ENCODE data around the gene ITSN1.
"Not testable (repeated sequence)": the region's sequence is repeated elsewhere in the genome, so short reads cannot be mapped to it uniquely, and the experiment has no call there.

ITSN1 gene

DNA sequence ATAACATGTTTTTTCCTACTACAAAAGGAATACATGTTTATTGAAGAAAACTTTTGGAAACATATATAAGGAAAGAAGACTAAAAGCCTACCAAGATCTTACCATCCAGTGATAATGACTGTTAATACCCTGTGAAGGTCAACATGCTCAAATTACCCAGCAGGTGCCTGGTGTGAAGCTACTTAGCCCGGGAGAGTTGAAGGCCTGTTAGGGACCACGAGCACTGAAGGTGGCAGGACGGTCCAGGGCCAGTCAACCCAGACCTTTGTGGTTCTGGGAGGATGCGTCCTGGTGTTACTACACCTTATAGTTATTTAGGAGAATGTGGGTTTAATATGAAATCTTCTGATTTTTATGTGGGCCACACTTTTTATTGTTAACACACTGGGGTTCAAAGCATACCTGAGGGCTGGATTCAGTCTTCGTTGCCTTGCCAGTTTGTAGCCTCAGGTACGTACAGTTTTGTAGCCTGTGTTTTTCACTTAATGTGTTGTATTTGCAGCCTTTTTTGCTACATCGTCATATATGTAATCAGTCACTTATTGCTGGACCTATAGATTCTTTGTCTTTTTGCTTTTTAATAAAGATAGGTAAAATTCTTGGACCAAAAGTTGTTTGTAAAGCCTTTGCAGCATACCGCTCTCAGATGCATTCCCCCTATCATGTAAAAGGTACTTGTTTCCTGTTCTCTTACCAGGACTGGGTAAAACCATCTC is 9.8 kb downstream of the ITSN1 start:
- no peak for DNase-seq (ENCODE audit: low read depth)

DNA sequence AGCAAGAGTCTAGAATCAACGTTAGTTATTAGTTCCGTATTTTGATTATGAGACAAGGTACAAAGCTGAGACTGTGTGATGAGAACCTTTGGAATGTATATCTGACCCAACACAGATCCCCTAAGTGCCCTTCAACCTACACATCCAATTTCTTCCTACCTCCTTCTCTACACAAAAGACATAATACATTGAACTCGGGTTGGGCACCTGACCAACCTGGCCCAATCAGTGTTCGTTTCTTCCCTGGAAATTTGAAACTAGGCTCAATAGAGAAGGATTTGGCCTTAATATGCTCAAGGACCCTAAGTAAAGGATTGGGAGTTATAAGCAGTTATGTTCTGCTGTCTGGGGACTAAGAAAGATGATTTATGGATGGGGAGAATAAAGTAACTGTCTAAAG is 12.1 kb downstream of the ITSN1 start:
- DNase-seq (ENCODE audit: low read depth), result no peak

GRCh38 chr21:33655588-33656221 is 13.4 kb downstream of the ITSN1 start:
- no peak for DNase-seq (ENCODE audit: low read depth)

DNA sequence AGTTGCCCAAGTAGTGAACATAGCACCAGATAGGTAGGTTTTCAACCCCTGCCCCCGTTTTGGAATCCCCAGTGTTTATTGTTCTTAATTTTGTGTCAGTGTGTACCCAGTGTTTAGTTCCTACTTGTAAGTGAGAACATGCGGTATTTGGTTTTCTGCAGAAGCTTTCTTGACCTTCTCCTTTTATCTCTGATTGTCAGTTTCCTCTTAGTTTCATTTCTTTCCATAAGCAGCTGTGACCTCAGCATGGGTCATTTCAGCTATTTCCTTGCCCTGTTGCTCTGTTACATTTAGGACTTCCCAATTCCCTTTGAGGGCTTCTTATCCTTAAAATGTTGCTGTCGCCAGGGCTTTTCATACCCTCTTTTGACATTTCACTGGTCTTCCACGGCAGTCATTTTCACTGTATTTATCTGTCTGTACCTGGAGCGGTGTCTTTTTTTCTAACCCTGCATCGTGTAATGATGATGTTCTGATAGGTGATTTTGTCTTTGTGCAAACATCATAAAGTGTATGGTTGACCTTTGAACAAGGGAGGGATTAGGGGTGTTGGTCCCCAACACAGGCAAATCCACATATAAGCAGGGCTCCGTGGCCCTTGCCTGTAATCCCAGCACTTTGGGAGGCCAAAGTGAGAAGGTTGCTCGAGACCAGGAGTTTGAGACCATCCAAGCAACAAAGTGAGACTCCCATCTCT is 15.0 kb downstream of the ITSN1 start:
- no peak for DNase-seq (ENCODE audit: low read depth)

GRCh38 chr21:33658919-33659567 is 16.7 kb downstream of the ITSN1 start:
- DNase-seq (ENCODE audit: low read depth), result no peak

GRCh38 chr21:33659568-33659949 is 17.3 kb downstream of the ITSN1 start:
- no peak for DNase-seq (ENCODE audit: low read depth)

GRCh38 chr21:33660406-33660805 is 18.1 kb downstream of the ITSN1 start:
- DNase-seq (ENCODE audit: low read depth), result no peak

DNA sequence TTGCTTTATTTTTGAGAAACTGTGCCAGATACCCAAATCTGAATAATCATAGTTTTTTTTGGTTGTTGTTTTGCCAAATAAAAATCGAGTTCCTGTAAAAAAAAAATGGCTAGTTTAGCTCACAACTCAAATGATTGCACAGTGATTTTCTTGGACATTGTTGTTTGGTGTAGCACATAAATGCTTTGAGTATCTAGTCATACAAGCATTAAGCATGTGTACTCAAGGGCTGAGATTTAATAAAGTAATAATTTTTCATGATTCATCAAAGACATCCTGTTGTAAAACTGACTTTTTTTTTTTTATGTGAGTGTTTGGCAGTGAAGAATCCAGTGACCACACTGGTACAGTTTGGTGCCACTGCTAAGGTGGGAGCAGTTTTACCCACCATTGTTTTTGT is 18.8 kb downstream of the ITSN1 start:
- DNase-seq (ENCODE audit: low read depth), result no peak

- DNase-seq (ENCODE audit: low read depth), result no peak
Measured at GRCh38 chr21:33662046-33662445, 19.7 kb downstream of the ITSN1 start.

GRCh38 chr21:33663241-33663640 is 20.9 kb downstream of the ITSN1 start:
- no peak for DNase-seq (ENCODE audit: low read depth)

DNA sequence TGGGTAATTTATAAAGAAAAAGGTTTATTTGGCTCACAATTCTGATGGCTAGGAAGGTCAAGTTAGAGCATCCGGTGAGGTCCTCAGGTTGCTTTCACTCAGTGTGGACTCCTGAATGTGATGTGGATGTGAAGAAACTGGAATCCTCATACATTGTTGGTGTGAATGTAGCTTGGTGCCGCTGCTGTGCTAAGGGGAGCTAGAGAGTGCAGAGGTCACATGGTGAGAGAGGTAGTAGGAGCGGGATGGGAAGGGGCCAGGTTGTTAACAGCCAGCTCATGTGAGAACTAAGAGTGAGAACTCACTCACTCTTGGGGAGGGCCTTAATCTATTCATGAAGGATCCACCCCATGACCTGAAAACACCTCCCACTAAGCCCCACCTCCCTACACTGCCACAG is 21.8 kb downstream of the ITSN1 start:
- DNase-seq (ENCODE audit: low read depth), result no peak

DNA sequence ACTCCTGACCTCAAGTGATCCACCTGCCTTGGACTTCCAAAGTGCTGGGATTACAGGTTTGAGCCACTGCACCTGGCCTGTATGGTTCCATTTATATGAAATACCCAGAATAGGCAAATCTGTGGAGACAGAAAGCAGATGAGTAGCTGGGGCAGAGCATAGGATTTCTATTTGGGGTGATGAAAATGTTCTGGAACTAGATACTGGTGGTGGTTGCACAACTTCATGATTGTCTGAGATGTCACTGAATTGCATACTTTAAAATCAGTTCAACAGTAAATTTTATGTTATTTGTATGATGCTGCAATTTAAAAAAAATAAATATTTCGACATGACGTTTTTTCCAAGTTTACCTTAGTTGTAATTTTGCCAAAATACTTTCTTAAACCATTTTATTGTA is 23.9 kb downstream of the ITSN1 start:
- DNase-seq (ENCODE audit: low read depth), result no peak

DNA sequence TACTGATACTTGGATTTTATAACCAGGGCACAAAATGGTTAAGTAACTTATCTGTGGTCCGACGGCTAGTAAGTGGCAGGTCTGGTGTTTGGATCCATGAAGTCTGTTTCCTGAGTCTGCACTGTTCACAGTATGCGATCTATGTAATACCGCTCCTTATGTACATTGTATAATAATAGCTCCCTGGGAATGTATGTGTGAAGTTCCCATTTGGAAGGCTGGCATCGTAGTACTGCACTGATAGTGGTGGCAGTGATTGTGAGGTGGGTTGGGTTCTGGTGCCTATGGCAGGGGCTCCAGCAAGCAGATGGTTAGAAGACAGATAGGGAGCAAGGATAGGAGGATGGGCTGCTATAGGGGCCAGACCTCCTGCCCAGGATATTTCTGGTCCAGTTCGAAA is 25.3 kb downstream of the ITSN1 start:
- DNase-seq (ENCODE audit: low read depth), result no peak

GRCh38 chr21:33668180-33668579 is 25.9 kb downstream of the ITSN1 start:
- DNase-seq (ENCODE audit: low read depth), result no peak

- no peak for DNase-seq (ENCODE audit: low read depth)
Measured at GRCh38 chr21:33668620-33669019, 26.3 kb downstream of the ITSN1 start.

GRCh38 chr21:33670076-33670978 is 28.0 kb downstream of the ITSN1 start:
- DNase-seq (ENCODE audit: low read depth), result no peak

- DNase-seq (ENCODE audit: low read depth), result no peak
Measured at GRCh38 chr21:33673473-33673872, 31.2 kb downstream of the ITSN1 start.

GRCh38 chr21:33674226-33674625 is 31.9 kb downstream of the ITSN1 start:
- DNase-seq (ENCODE audit: low read depth), result no peak

GRCh38 chr21:33676666-33677065 is 34.4 kb downstream of the ITSN1 start:
- not testable (repeated sequence) for DNase-seq (ENCODE audit: low read depth)

GRCh38 chr21:33677450-33677849 is 35.1 kb downstream of the ITSN1 start:
- DNase-seq (ENCODE audit: low read depth), result no peak

DNA sequence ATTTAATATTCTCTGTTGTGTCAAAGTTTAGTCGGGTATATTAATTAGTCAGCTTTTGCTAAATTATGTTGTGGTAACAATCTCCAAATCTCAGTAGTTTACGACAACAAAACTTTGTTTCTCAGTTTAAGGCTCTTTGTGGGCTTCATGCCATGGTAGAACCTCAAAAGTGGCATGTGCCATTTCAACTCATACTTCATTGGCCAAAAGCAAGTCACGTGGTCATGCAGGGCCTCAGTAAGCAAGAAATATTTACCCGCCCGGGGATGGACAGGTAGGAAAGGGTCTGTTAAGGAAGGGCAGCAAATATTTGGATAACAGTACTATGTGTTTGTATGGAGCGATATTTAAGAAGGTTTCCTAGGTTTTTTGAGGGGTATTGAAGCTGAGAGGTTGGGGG is 38.6 kb downstream of the ITSN1 start:
- no peak for DNase-seq (ENCODE audit: low read depth)

Data from activated T-cell treated with anti-CD3 and anti-CD28 coated beads for 1 hour (primary cell).